ENCODE measurements around the gene SLC29A3.

The SLC29A3 gene

DNA sequence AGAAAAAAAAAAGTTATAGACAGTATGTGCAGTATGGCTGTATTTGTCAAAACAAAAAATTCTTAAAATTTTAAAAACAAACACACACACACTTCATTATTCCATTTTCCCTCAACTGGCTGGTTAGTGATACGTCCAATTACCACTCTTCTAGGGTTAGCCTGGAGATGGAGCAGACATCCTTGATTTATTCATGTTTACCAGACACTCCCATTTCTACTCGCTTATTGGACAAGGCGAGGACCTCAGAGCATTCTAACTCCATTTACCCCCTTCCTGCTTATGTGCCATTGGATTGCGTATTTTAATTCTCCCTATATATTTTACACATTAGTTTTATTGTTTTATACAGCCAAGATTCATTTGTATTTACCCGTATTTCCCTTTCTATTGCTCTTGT lies 69.1 kb downstream of the SLC29A3 start:
- H3K4me3 Mint-ChIP-seq = no peak overlapping the region
- no peaks in the 10 kb centered on the region for H3K9me3 Mint-ChIP-seq (ENCODE audit: low read depth)
- peaks cover 4% of the 10 kb centered on the region for H3K4me1 Mint-ChIP-seq (ENCODE audit: low read depth)
- no peaks in the 10 kb centered on the region for H3K36me3 Mint-ChIP-seq
- no peak overlapping the region for H3K27ac Mint-ChIP-seq
- H3K27me3 Mint-ChIP-seq = peaks cover 7% of the 10 kb centered on the region

DNA sequence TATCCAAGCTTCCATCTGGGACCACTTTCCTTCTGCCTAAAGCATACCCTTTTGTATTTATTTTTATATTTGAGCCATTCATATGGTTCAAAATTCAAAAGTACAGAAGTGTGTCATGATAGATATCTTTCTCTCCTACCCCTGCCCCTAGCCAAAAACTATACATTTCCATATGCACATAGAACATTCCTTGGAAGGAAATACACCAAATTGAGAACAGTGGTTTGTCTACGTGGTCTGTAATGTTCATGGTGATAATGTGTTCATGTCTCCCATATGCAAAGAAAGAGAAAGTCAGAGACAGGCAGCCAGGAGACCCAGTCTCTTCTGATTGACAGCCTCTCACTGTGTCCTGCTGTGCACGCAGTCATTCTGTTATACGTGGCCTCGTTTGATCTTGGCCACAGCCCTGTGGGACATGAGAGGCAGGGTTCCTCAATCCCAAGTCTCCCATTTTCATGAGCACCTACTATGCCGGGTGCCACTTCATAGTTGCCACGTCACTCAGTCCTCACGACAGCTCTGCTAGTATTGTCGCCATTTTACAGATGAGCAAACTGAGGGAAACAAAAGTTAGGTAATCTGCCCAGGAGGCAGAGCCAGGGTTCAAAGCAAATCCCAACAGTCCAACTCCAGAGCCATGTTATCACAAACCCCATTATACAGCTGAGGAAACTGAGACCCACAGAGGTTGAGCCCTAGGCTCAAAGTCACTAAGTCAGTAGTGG lies 69.7 kb downstream of the SLC29A3 start:
- H3K4me3 Mint-ChIP-seq = no peak overlapping the region
- H3K27me3 Mint-ChIP-seq = peaks cover 10% of the 10 kb centered on the region

DNA sequence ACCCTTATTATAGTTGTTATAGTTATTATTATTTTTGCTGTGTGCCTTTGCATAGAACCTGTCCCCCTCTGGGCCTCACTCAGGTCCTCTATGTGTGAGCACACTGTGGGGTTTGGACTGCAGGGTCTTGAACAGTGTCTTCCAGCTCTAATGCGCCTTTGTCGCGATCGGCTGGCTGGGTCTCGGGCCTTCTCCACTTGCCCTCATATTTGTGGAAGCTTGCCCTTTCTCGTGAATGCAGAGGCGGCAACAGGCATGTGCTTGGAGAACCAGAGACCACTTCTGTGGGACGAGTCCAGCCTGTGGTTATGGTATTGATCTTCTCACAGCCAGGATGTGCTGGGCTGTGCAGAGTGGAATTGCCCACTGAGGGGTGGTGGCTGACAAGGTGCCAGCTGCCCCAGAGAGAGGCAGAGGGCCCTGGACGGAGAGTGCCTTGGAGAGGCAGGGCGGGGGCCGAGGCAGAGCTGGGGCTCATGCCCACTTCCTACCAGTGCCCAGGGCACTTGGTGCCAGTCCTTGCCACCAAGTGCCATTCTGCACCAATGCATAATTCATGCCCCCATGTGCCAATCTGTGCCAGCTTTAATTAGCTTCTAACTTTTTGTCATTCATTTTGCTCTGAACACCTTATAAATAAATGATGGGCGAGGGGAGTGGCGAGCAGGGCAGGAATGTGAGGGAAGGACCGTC lies 70.9 kb downstream of the SLC29A3 start:
- Mint-ChIP-seq H3K27ac (no peak overlapping the region), H3K27me3 (peaks cover 15% of the 10 kb centered on the region), H3K9me3 (ENCODE audit: low read depth) (no peaks in the 10 kb centered on the region)

More for the DNA sequence above, 69.7 kb downstream of the SLC29A3 start:
- Mint-ChIP-seq H3K4me1 (ENCODE audit: low read depth) (peaks cover 4% of the 10 kb centered on the region), H3K9me3 (ENCODE audit: low read depth) (no peaks in the 10 kb centered on the region), H3K36me3 (no peaks in the 10 kb centered on the region), H3K27ac (no peak overlapping the region)

DNA sequence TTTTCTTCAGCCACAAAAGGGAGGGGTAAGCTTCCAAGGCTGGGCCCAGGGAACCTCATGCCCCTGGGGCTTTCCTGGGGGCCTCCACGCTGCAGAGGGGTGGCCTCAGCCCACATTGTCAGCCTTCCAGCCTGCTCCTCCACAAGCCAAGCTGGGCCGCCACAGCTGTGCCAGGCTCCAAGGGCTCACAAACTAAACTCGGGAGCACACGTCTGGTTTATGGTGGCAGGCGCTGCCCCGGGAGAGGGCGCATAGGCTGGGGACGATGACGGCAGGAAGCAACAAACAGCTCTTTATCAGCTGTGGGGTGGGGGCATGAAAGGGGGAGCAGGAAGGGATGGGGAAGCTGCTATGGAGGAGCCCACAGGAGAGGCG lies 71.4 kb downstream of the SLC29A3 start:
- Mint-ChIP-seq H3K27me3 (peaks cover 19% of the 10 kb centered on the region), H3K4me3 (no peak overlapping the region)

More for the DNA sequence above, 70.9 kb downstream of the SLC29A3 start:
- no peak overlapping the region for H3K4me3 Mint-ChIP-seq
- H3K36me3 Mint-ChIP-seq = no peaks in the 10 kb centered on the region
- peaks cover 4% of the 10 kb centered on the region for H3K4me1 Mint-ChIP-seq (ENCODE audit: low read depth)

DNA sequence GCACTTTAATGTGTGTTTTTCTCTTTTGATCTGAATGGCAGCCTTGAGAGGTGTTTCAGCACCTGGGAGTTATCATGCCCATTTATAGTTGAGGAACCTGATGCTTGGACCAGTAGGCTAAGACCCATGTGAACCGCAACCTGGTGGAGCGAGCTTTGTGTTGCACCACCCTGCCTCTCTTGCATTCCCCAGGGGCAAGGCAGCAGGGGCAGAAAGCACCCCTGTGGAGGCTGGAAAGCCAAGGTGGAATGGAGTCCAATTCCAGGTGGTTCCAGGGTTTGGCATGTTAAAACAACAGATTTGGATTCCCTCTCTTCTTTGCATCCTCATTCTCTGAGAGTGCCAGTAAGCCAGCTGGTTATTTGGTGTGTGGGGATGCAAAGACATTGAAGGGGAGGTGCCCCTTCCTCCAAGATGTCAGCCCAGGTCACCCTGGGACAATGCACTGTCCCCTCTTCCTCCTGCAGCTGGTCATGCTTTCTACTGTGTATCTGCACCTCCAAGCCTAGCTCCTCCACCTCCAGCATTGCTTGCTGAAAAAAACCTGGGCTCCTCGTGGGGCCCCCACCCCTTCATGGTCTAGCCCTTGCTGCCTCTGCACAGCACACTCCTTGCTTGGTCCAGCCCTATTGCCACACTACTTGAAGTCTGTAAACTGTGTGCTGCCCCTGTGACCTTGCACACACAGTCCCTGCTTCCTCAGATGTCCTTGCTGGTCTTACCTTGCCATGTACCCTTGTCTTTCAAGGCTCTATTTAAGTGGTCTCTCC lies 72.0 kb downstream of the SLC29A3 start:
- H3K36me3 Mint-ChIP-seq = no peaks in the 10 kb centered on the region
- H3K27ac Mint-ChIP-seq = no peak overlapping the region
- no peak overlapping the region for H3K4me3 Mint-ChIP-seq
- peaks cover 25% of the 10 kb centered on the region for H3K27me3 Mint-ChIP-seq
- H3K9me3 Mint-ChIP-seq (ENCODE audit: low read depth) = no peaks in the 10 kb centered on the region
- H3K4me1 Mint-ChIP-seq (ENCODE audit: low read depth) = peaks cover 9% of the 10 kb centered on the region

More for the DNA sequence above, 71.4 kb downstream of the SLC29A3 start:
- H3K27ac Mint-ChIP-seq = no peak overlapping the region
- no peaks in the 10 kb centered on the region for H3K9me3 Mint-ChIP-seq (ENCODE audit: low read depth)
- H3K4me1 Mint-ChIP-seq (ENCODE audit: low read depth) = peaks cover 4% of the 10 kb centered on the region
- no peaks in the 10 kb centered on the region for H3K36me3 Mint-ChIP-seq

DNA sequence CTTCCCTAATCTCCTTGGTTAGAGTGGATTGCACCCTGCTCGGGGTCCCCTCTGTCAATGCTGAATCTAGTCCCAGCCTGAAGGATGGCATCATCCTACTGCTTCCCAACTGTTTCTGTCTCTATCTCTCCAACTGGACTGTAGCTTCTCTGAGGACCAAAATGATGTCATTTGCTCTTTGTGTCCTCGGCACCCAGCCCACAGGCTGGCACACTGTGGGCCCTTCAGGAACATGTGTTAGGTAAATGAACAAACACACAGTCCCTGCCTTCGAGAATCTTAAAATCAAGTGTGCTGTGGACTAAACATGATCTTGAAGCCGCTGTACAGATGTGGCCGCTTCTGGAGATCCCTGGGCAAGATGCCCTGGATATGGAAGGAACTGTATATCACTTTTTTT lies 72.6 kb downstream of the SLC29A3 start:
- H3K4me1 Mint-ChIP-seq (ENCODE audit: low read depth) = peaks cover 9% of the 10 kb centered on the region
- H3K36me3 Mint-ChIP-seq = no peaks in the 10 kb centered on the region
- H3K9me3 Mint-ChIP-seq (ENCODE audit: low read depth) = no peaks in the 10 kb centered on the region
- H3K4me3 Mint-ChIP-seq = no peak overlapping the region
- peaks cover 25% of the 10 kb centered on the region for H3K27me3 Mint-ChIP-seq
- no peak overlapping the region for H3K27ac Mint-ChIP-seq

DNA sequence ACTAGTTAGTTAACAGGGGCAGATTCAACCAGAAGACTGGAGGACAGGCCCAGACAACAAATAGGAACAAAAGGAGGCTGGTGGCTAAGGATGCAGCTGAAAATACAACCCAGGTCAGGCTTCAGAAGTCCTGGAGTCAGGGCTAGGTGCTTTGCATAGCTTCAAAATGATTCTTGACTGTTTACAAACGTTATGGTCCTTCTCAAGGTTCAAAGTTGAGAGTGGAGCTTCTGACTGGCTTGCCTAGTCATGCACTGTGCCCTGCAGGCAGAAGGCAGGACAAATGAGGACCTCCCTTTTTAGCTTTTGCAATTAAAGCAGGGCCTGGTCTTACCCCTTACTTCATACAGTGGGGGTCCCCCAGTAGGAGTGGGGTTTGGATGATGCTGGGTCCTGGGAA lies 73.2 kb downstream of the SLC29A3 start:
- peaks cover 25% of the 10 kb centered on the region for H3K27me3 Mint-ChIP-seq
- H3K36me3 Mint-ChIP-seq = no peaks in the 10 kb centered on the region
- H3K4me1 Mint-ChIP-seq (ENCODE audit: low read depth) = peaks cover 9% of the 10 kb centered on the region
- no peak overlapping the region for H3K4me3 Mint-ChIP-seq
- H3K27ac Mint-ChIP-seq = no peak overlapping the region
- H3K9me3 Mint-ChIP-seq (ENCODE audit: low read depth) = no peaks in the 10 kb centered on the region

DNA sequence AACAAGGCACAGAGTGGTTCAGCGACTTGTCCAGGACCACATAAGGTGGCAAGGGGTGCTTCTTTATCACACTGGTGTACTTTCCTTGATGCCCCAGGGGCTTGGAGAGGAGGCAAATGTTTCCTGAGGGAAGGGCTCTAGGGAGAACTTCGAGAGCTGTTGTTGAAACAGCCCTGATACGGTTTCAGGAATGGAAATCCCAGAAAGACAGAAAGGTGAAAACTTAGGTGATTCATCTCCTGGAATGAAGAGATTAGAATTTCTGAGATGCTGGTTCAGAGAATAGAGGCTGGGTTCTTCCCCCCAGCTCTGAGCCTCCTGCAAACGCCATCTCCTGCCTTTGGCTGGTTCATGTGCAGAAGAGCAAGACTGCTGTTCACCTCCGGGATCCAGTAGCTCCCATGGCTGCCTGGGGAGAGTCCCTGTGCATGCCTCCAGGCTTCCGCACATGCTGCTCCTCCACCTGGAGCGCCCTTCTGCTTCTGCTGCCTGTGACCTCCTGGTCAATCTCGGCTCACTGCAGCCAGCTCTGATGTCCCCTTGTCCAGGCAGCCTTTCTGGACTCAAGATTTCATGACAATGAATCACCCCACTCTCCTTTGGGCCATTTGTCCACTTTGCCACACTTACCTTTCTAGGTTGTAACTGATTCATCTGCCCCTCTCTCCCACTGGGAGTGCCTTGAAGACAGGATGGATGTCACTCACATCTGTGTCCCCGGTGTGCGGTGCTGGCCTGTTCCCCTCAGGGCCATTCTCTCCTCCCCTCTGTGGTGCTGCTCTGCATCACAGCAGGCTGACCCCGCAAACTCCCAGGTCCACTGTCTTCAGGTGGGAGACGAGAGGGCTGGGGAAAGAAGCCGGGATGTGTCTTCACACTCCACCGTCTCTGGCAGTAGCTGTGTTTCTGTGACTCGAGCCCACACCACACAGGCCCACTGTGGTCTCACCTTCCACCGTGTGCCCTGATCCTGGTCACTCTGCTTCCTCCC lies 74.0 kb downstream of the SLC29A3 start:
- peaks cover 9% of the 10 kb centered on the region for H3K4me1 Mint-ChIP-seq (ENCODE audit: low read depth)
- no peaks in the 10 kb centered on the region for H3K9me3 Mint-ChIP-seq (ENCODE audit: low read depth)
- H3K27me3 Mint-ChIP-seq = peaks cover 26% of the 10 kb centered on the region
- no peaks in the 10 kb centered on the region for H3K36me3 Mint-ChIP-seq
- no peak overlapping the region for H3K4me3 Mint-ChIP-seq
- H3K27ac Mint-ChIP-seq = no peak overlapping the region

DNA sequence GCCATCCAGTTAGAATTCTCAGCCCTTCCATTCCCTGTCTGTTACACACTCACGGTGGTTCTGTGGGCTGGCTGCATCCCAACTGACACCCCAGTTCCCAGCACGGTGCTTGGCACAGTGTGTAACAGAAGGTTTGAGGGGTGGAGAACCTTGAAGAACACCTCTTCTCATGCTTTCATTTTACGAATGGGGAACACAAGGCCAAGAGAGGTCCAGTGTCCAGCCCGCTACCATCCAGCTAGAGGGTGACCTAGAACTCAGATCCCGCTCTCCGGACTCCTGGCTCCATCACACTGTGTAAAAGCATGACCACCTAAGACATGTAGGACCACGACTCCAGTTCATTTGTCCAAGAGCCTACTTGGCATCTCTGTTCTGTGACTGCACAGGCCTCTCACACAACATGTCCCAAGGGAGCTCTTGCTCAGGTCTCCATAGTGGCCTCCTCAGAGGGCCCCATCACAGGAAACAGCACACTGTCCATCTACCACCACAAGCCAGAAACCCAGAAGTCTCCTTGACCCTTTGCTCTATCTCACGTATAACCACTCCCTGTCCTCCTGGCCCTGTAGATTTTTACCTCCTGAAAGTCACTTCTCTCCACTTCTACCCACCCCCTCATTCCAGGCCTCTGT lies 74.9 kb downstream of the SLC29A3 start:
- H3K27me3 Mint-ChIP-seq = peaks cover 30% of the 10 kb centered on the region
- peaks cover 11% of the 10 kb centered on the region for H3K4me1 Mint-ChIP-seq (ENCODE audit: low read depth)

DNA sequence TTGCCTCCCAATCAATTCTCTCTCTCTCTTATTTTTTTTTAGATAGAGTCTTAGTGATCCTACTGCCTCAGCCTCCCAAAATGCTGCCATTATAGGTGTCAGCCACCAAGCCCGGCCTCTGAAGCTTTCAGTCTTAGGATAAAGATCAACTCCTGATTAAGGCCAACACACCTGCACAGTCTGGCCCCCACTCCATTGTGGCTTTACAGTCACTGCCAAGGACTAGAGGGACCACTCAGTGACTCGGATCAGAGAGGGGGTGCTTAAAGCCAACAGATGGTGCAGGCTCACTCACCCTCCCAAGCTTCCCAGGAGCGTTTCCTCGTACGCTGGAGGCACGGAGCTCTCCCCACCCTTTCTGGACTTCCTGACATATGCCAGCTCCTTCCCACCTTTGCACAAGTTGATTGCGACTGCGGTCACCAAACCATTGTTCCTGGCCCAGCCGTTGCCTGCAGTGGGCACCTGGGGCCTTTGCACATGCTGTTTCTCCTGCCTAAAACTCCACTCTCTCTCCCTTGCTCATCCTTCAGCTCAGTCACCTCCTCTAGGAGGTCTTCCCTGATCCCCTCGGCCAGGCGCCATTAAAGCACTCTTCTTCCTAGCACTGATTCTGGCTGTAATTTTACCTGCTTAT lies 76.0 kb downstream of the SLC29A3 start:
- H3K9me3 Mint-ChIP-seq (ENCODE audit: low read depth) = no peaks in the 10 kb centered on the region
- H3K27ac Mint-ChIP-seq = no peak overlapping the region
- peaks cover 11% of the 10 kb centered on the region for H3K4me1 Mint-ChIP-seq (ENCODE audit: low read depth)
- H3K4me3 Mint-ChIP-seq = no peak overlapping the region
- peaks cover 29% of the 10 kb centered on the region for H3K27me3 Mint-ChIP-seq
- H3K36me3 Mint-ChIP-seq = no peaks in the 10 kb centered on the region

More for the DNA sequence above, 74.9 kb downstream of the SLC29A3 start:
- Mint-ChIP-seq H3K27ac (no peak overlapping the region), H3K9me3 (ENCODE audit: low read depth) (no peaks in the 10 kb centered on the region), H3K36me3 (no peaks in the 10 kb centered on the region), H3K4me3 (no peak overlapping the region)

DNA sequence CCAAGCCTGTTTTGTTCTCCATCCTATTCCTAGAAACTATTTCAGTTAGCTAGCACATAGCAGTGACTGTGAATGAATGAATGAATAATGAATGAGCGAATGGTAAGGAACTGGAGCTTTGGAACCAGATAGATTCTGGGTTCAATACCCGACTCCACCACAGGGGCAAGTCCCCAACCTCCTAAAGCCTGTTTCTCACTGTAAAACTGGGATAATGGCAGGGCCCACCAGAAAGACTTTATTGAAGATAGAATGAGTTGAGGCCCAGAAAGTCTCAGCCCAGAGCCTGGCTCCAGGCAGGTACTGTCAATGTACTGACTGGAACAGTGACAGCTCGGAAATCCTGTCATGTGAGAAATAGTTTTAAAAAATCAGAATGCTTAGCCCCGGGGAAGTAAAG lies 76.6 kb downstream of the SLC29A3 start:
- peaks cover 32% of the 10 kb centered on the region for H3K27me3 Mint-ChIP-seq
- H3K9me3 Mint-ChIP-seq (ENCODE audit: low read depth) = no peaks in the 10 kb centered on the region
- peak overlapping the region; percentile 79 for H3K4me3 Mint-ChIP-seq

DNA sequence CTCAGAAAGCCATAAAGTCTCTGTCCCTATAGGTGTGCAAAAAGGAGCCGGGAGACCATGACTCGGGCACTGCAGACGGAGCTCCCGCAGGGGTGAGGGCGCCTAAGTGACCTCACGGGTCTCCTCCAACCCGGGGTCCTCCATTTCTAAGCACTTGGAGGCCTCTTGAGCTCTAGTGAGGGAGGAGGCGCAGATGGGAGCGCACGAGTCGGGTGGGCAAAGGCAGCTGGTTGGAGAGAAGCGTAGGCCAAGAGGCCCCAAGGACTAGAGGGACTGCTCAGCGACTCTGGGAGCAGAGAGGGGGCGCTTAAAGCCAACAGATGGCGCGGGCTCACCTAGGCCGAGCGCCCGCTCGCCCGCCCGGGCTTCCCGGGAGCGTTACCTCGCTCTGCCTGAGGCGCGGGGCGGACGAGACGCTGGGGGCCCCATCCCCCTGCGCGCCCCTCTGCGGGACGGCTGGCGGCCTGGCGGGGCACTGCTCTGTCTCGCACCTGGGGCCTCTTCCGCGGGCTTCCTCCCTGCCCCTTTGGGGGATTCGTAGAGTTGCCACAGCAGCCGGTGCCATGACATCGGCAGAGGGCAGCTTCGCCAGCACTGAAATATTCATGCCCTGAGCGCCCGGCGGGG lies 77.1 kb downstream of the SLC29A3 start:
- Mint-ChIP-seq H3K4me1 (ENCODE audit: low read depth) (peaks cover 11% of the 10 kb centered on the region), H3K27me3 (peaks cover 33% of the 10 kb centered on the region), H3K4me3 (peak overlapping the region; percentile 79), H3K36me3 (no peaks in the 10 kb centered on the region), H3K9me3 (ENCODE audit: low read depth) (no peaks in the 10 kb centered on the region), H3K27ac (no peak overlapping the region)

More for the DNA sequence above, 76.6 kb downstream of the SLC29A3 start:
- Mint-ChIP-seq H3K4me1 (ENCODE audit: low read depth) (peaks cover 11% of the 10 kb centered on the region), H3K27ac (no peak overlapping the region), H3K36me3 (no peaks in the 10 kb centered on the region)

DNA sequence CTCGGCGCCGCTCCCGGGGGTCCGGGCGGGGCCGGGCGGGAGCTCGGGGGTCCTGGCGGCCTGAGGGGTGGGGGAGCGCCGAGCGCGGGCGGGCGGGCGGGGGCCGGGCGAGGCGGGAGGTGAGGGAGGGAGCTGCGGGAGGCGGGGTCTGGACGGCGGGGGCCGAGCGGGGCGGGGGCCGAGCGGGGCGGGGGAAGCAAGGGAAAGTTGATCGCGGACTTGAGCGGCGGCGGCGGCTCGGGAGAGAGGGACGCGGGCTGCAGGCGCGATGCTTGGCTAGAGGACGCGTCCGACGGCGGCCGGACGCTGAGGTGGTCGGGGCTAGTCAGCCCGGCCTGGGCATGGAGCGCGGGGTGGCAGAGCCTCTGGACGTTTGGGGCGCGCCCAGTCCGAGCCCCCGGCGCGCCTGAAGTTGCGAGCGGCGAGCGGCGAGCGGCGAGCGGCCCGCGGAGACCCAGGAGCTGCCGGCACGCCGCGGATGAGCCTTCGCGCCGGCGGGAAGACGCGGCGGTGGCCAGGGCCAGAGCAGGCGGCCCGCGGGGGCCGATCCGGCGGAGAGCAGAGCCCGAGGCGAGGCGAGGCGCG lies 77.7 kb downstream of the SLC29A3 start, which contains the start of gene CDH23:
TSS of gene CDH23 (plus strand) at position 210 of the 585 bp plus-strand sequence. CDS start 42,912 bp downstream, outside the sequence.
- no peaks in the 10 kb centered on the region for H3K36me3 Mint-ChIP-seq
- H3K9me3 Mint-ChIP-seq (ENCODE audit: low read depth) = no peaks in the 10 kb centered on the region
- peaks cover 30% of the 10 kb centered on the region for H3K27me3 Mint-ChIP-seq
- peak within 1 kb of the TSS; percentile 79 for H3K4me3 Mint-ChIP-seq
- no peak within 1 kb of the TSS for H3K27ac Mint-ChIP-seq
- H3K4me1 Mint-ChIP-seq (ENCODE audit: low read depth) = peaks cover 7% of the 10 kb centered on the region

Measured in activated naive CD8-positive, alpha-beta T cell (primary cell).